GM10266 (cell line): ENCODE data around the gene HOXD12.

Experiments
- DNase-seq: peaks from one replicate; pipeline ENCODE4 v3.0.0; 2012; ENCODE audit errors: extremely low spot score
- TF ChIP-seq, protein P1 (sequence below): IDR thresholded peaks from 2 replicates; pipeline ENCODE4 v1.5.1; 2012; ENCODE audit warnings: mild to moderate bottlenecking, low read depth; ENCODE audit not compliant: control insufficient read depth, insufficient read depth; ENCODE audit errors: missing control alignments

HOXD12 gene

GRCh38 chr2:176071330-176072291 lies 28.0 kb upstream of the HOXD12 start:
- TF ChIP-seq, protein P1, sequence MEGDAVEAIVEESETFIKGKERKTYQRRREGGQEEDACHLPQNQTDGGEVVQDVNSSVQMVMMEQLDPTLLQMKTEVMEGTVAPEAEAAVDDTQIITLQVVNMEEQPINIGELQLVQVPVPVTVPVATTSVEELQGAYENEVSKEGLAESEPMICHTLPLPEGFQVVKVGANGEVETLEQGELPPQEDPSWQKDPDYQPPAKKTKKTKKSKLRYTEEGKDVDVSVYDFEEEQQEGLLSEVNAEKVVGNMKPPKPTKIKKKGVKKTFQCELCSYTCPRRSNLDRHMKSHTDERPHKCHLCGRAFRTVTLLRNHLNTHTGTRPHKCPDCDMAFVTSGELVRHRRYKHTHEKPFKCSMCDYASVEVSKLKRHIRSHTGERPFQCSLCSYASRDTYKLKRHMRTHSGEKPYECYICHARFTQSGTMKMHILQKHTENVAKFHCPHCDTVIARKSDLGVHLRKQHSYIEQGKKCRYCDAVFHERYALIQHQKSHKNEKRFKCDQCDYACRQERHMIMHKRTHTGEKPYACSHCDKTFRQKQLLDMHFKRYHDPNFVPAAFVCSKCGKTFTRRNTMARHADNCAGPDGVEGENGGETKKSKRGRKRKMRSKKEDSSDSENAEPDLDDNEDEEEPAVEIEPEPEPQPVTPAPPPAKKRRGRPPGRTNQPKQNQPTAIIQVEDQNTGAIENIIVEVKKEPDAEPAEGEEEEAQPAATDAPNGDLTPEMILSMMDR = no peak
- no peak for DNase-seq

- TF ChIP-seq, protein P1 = no peak
These were observed 27.3 kb upstream of the HOXD12 start for GRCh38 chr2:176072292-176072669.

GRCh38 chr2:176072951-176073904 lies 26.4 kb upstream of the HOXD12 start:
- DNase-seq = no peak
- TF ChIP-seq, protein P1 = no peak

More at GRCh38 chr2:176072292-176072669, 27.3 kb upstream of the HOXD12 start:
- no peak for DNase-seq

DNA sequence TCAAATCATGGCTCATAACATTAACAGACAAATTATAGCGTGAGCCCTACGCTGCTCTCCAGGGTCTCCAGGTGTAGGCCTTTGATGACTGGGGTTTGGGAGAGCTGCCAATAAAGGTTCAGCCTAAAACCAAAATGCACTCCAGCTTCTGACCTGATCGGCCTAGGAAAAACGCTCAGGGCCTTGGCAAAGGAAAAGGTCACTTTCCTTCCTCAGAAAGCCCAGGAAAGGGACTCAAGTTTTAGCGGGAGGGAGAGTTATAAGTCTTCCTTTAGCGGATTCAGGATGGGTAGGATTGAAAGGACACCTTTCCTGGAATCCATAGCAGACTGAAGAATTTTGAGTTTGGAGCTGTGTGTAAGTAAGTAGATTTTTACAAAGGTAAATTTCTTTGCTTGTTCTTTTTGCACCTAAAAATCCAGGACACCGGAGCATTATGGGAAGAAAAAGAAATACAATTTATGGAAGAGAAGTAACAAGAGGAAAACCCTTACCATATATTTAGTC lies 24.6 kb upstream of the HOXD12 start:
- TF ChIP-seq, protein P1 = no peak
- DNase-seq = no peak

DNA sequence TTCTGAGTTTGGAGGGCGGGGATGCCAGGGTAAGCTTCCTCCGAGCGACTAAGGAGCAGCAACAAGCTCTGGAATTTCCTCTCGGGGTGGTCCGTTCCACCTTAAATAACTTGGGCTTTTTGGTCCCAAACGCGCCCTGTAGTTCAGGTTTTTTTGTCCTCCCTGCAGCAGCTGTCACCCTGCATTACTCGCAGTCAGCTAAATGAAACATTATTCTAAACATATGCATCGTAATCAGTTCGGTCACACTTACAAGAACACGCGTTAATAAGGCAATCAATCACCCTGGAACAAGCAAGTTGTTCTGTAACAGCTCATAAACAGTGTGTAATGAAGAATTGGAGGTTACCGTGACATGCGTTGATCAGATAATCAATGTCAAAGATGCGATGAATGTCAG lies 24.1 kb upstream of the HOXD12 start:
- TF ChIP-seq, protein P1 = no peak
- DNase-seq = no peak

GRCh38 chr2:176076063-176076462 lies 23.5 kb upstream of the HOXD12 start:
- TF ChIP-seq, protein P1 = no peak
- DNase-seq = no peak
